ENCODE data around the gene RRAS2.
"Not testable (repeated sequence)": the region's sequence is repeated elsewhere in the genome, so short reads cannot be mapped to it uniquely, and the experiment has no call there.

Gene RRAS2

DNA sequence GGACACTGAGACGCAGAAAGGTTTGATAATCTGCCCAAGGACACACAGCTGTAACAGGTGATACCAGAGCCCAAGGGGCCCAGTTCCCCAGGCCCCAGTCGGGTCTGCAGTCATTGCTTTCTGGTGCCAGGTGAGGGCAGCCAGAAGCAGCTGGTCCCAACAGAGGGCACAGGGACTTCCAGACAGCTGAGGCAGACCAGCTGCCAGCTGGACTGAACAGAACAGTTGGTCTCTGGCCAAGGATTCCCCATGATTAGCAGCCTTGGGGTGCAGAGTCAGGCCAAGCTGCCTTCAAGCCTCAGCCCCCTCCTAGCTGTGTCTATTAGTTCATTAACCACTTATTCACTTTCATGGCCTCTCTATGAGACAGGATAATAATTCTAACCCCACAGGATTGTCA is 105.6 kb downstream of the RRAS2 start:
- no peak for DNase-seq

DNA sequence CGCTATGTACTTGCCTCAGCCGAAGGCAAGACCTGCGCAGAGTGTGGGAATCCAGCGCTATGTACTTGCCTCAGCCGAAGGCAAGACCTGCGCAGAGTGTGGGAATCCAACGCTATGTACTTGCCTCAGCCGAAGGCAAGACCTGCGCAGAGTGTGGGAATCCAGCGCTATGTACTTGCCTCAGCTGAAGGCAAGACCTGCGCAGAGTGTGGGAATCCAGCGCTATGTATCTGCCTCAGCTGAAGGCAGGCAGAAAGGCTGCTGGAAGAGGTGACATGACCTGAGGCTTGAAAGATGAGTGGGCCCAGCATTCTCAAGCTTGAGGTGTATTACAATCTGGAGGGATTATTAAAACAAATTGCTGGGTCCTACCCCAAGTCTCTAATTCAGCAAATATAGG is 106.5 kb downstream of the RRAS2 start:
- not testable (repeated sequence) for DNase-seq

DNA sequence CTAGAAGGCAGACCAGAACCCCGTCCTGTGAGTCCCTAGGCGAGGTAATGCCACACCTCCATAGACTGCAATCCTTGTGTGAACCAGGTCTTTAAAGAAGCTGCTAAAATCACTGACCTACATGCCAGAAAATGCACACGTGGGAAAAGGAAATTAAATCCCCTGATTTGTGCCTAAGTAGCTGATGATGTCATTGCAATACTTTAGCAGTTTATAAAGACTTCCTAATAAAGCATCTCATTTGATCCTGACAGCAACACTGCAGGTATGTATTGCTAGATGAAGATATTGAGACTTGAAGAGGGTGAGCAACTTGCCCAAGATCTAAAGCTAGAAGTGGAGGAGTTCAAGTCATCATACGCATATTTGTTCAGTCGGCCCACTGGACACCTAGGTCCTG is 107.2 kb downstream of the RRAS2 start:
- DNase-seq, result no peak

DNA sequence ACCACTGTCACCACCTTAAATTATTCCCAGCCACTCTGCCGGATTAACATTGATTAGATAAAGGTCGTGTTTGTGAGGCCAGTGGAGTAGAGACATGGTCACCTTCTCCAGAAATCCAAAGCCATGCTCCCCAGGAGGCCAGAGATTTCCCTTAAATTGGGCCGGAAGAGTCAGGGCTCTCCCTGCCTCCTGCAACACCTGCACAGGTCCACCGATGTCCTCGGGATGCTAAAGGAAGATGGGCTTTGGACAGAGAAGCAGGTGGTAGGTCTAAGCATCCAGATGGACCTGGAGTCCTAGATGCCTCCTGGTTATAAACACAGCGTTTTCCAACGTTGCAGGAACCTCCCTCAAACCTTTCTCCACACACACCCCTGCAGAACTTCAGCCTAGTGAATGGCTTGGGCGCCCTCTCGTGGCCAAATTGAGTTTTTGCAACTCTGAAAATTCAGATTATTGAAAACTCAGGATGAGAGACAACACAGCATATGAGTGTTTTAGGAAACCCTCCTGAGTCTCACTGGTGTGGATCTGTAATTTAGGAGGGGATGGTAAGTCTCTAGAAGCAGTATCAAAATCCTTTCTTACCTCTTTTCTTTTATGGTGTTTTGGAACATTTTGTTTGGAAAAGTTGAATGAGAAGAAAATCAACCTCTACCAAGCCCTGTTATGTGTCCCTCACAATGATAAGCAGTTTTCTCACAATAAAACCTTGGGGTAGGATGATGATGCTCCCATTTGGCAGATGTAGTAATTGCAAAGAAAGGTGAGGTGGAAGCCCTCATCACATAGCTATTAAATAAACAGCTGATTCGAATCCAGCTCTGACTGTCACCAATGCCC is 109.6 kb downstream of the RRAS2 start:
- peak; percentile 43 for DNase-seq

DNA sequence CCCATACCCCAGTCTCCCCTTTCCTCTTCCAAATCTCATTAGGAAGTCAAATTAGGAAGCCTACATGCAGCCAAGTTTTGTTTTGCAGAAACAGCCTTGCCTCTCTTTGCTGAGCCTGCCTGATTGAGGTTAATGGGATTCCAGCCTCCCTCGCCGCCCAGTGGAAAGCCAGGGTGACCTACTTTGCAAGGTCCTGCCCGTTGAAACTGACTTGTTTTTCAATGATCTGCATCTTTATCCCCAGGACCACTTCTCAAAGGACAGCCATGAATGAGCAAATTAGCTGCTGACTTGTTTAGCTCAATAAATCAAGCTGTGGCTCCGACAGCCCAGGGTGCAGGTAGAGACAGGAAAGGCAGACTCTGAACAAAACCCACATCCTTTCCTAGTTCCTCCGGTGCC is 110.4 kb downstream of the RRAS2 start:
- no peak for DNase-seq

DNA sequence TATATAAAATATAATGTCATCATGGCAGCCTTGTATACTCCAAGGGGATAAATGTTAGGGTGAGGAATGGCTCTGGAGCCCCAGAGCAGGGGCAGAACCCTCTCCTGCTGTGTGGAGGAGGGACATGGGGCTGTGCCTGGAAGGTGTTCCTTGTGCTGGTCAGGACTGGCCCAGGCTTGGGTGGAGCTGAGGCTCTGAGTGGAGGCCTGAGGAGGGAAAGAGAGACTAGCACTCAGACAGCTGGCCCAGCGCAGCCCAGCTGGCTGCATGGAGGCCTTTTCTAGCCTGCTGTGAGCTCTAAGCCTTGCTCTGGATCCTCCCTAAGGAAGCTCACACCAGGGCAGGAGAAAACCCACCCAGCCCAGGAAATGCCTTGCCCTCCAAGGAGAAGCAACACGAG is 113.5 kb downstream of the RRAS2 start:
- DNase-seq, result no peak

DNA sequence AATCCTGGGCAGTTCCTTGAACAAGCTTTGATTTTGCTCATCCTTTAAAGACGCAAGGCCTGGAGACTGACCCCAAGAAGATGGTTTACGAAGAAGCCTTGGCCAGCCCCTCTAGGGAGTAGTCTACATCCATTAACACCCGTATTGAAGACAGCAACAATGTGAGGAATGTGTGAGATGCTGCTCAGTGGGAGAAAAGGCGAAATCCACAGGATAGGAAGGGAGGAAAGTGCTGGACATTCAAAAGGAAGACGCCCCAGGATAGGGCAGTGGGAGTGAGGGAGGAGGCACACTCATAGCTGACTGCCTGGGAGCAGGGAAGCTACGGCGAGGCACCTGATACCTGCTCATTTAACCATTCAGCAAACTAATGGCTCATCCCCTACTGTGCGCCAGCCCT is 114.1 kb downstream of the RRAS2 start:
- DNase-seq, result no peak

DNA sequence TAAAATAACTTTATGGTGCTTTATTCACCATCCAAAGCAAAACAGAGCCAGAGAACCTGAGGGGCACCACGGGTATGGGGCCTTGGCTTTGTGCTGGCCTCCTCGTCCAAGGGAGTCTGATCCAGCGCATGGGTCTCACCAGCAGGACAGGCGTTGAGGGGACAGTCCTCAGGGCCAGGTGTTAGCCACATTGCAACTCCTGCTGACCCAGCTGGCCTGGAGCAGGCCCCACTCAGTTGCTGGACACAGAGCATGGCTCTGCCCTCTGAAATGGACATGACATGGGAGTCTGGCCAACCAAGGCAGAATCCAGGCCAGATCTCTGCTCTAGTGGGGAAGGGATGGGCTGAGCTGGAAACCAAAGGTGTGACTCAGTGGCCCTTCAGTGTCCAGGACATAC is 116.2 kb downstream of the RRAS2 start:
- no peak for DNase-seq

DNA sequence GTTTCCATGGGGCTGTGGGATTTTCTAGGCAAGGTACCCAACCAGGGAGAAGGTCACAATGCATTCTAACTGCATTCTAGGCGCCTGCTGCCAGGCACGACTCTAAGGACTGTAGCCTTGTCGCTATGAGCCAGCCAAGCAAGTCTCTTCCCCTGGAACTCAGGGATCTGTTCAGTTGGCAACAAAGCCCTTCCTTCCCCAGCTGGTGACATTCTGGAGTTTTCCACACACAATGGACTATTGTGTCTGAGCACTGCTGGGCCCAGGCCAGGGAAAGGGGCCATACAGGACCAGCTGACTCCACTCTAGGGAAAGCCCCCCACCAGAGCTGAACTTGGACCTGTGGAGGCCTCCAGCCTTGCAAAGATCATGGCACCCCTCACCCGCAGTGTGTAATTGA is 116.8 kb downstream of the RRAS2 start:
- DNase-seq, result no peak

DNA sequence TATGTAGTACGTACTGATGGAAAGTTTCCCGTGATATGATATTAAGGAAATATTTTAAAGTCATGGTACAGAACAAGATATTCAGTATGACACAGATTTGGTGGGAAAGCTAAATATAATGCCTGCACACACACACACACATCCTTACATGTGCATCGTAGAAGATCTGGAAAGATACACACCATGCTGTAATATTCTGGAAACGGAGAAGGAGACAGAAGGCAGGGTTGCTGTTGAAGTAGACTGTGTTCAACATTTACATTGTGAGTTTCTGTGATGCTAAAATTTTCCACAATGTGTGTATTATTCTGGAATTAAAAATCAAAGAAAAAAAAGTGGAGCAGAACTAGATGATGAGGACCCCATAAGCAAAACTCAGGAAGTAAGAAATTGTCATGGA is 118.0 kb downstream of the RRAS2 start:
- DNase-seq, result no peak

DNA sequence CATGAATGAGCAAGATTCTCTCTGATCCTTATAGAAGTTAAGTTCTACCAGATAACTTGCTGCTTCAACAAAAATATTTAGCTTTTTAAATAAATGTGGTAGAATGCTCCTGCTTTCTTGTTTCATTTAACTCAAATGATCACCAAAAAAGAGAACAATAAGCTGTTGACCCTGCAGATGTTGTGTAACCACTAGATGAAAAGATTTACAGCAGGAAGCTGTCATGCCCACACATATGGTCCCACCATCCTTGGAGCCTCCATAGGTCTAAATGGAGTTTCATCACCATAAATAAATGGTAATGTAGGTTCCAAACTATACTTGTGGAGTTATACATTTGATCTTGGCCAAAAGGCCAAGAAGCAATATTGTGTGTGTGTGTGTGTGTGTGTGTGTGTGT is 118.8 kb downstream of the RRAS2 start:
- DNase-seq, result no peak

DNA sequence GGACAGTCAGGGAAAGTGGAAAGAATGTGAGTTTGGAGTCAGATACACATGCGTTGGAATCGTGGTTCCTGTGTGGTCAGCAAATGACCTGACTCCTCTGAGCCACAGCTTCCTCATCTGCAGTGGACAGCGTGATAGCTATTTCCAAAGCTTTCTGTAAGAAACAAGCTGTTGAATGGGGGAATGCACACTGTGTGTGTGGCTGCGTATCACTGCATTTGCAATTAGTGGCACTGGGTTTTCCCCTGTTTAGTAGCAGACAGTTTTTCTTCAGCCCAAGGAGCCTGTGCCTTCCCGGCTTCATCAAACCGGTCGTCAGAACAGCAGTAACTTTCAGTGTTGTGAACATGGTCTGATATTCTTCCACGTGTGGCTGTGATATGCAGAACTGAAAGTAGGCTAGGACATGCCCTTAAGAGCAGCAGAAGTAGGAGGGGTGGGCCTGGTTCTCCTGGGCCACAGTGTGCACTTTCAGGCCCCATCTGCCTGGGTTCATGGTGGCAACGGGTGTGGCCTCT is 121.5 kb downstream of the RRAS2 start:
- DNase-seq, result no peak

DNA sequence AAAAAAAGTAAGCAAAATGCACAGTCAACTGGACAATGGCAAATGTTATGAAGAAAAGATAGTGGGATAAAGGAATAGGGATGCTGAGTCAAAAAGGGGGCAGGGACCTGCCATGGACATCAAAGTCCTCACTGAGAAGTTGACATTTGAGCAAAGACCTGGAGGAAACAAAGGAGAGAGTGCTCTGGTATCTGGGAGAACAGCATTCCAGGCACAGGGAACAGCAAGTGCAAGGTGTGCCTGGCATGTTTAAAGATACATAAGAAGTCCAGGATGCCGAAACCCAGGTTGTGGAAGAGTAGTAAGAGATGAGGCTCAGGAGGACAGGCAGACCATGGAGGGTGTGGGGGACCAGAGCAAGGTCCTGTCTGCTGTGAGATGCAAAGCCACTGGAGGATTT is 123.3 kb downstream of the RRAS2 start:
- DNase-seq, result no peak

DNA sequence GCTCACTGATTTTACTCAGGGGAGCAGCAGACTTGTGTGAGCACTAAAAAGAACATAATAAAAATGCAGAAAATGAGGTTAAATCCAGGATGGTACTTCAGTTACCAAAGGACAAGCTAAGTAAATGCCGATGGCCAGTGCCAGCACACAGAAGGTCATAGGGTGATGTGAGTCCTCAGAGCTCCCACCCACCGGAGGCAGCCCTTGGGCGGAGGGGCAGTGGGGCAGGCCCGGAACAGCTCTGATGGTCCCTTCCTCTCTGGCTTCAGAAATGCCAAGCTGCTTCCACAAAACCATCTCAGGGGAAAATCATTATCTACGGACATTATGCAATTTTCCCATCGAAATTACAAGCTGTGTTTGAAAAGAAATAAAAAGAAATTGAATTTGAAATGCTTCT is 124.5 kb downstream of the RRAS2 start:
- no peak for DNase-seq

DNA sequence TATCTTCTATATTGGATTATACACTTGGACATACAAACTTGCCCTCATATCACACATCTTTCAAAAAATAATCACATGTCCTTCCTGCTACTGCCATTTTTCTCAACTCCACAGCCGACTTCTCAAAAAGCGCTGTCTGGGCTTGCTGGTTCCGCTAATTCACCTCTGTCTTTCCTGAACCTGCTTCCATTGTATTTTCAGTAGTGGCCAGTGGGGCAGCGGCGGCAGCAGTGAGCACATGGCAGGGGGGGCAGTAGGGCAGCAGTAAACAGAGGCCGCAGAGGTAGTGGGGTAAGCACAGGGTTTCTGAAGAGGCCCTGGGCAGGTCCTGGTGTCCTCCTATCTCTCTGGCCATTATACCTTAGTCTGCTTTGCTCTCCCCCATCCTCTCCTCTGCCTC is 126.3 kb downstream of the RRAS2 start:
- no peak for DNase-seq

DNA sequence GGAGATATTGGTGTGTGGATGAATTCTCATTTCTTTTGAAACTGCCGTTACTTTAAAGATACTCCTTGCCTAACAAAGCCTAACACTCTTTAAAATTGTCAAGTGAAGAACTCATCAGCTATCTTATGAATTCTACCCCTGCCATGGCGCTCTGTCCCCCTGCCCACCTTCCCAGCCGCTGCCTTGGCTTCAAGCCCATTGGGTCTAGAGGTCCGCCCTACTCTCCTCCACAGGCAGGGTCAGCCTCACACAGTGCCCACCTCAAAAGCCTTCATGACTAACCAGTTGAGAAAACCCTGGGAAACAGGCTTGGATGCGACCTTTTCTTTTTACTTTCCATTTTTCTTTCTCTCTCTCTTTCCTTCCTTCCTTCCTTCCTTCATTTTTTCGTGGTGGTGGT is 128.6 kb downstream of the RRAS2 start:
- no peak for DNase-seq

DNA sequence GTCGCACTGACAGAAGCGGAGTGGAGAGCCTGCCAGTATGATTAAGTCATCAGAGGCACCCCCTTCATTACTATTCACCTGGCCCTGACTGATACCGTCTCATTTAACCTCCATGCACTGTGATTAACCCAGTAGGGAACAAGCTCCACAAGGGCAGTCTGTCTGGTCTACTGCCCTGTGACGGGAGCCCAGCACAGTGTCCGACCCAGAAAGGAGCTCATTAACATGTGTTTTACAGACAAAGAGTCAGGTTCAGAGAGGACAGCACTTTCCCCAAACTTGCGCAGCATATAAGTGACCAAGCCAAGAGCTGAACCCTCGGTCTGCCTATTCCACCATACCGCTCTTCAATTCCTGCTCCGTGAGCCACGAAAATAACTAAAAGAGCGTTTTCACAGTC is 129.5 kb downstream of the RRAS2 start:
- DNase-seq, result no peak

DNA sequence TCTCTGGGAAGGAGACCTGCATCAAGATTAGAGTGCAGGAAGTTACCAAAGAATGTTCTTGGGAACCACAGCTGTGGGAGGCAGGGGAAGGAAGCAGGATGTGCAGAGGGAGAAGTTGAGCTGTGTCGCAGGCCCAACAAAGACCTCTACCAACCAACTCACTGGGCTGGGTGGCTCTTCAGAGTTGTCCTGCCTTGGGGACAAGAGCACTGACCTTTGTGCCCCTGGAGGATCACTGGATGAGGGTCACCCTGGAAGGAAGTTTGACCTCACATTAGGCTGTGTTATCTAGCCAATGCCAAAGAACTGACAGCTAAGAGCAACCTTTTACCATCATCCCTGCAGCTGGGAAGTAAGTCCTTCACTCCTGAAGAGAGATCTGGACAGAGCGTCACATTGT is 130.6 kb downstream of the RRAS2 start:
- no peak for DNase-seq

All from HCEC 1CT (cell line).